CD14-positive monocyte (primary cell): ENCODE results near the gene ECEL1. TPM values are rescaled to one million over a fixed set of nuclear protein-coding genes. Genes with fewer than 3 reads are reported as not detected.
A peak's percentile ranks its signal among the peaks of the same experiment; 100 is the strongest.
"Not testable (repeated sequence)": the region's sequence is repeated elsewhere in the genome, so short reads cannot be mapped to it uniquely, and the experiment has no call there.

Experiments
- DNase-seq, 3 donors: peaks; one replicate each; pipeline ENCODE4 v3.0.0-alpha.2; 2011 to 2022
- H2AFZ ChIP-seq: 2 replicates; pipeline ENCODE4 v1.6.0; 2012; ENCODE audit warnings: mild to moderate bottlenecking, low read depth, low read length, inconsistent platforms; ENCODE audit not compliant: insufficient read depth, poor library complexity, severe bottlenecking
- H3K27ac ChIP-seq, 2 donors: 1 replicate in 1 of 2; 2 replicates in 1 of 2; pipeline ENCODE4 v1.5.1; 2012 to 2013; ENCODE audit warnings: low read length in 2 of 2, control low read depth in 1 of 2, inconsistent platforms in 1 of 2, low read depth in 1 of 2, mild to moderate bottlenecking in 1 of 2
- H3K27me3 ChIP-seq, 2 donors: one replicate each; pipeline versions ENCODE4 v1.6.0 to v1.6.1; 2011 to 2013; ENCODE audit warnings: low read length in 2 of 2; ENCODE audit not compliant: control insufficient read depth in 2 of 2, insufficient read depth in 2 of 2
- H3K36me3 ChIP-seq, 2 donors: replicated peaks in 1 of 2; 1 replicate in 1 of 2; 2 replicates in 1 of 2; pipeline versions ENCODE4 v1.5.1 to v1.6.1; 2012 to 2013; ENCODE audit warnings: low read length in 2 of 2, control low read depth in 1 of 2, inconsistent platforms in 1 of 2, mild to moderate bottlenecking in 1 of 2; ENCODE audit not compliant: insufficient read depth in 2 of 2, control insufficient read depth in 1 of 2
- H3K4me1 ChIP-seq, 2 donors: 1 replicate in 1 of 2; 2 replicates in 1 of 2; pipeline versions ENCODE4 v1.5.1 to v1.6.1; 2012 to 2013; ENCODE audit warnings: low read length in 2 of 2, control low read depth in 1 of 2, inconsistent platforms in 1 of 2, mild to moderate bottlenecking in 1 of 2, moderate library complexity in 1 of 2; ENCODE audit not compliant: insufficient read depth in 2 of 2, control insufficient read depth in 1 of 2
- H3K4me2 ChIP-seq: replicated peaks from 2 replicates; pipeline ENCODE3; 2012; ENCODE audit warnings: low read length, moderate library complexity, mild to moderate bottlenecking; ENCODE audit not compliant: poor library complexity, severe bottlenecking; ENCODE audit errors: extremely low read depth
- H3K4me3 ChIP-seq, 3 experiments: fragments of 200-600 bp in 1 of 3; sonication (generic) in 1 of 3; replicated peaks in 1 of 3; 1 replicate in 2 of 3; 2 replicates in 1 of 3; pipeline ENCODE4 v1.5.1; 2011 to 2013; ENCODE audit warnings: low read length in 3 of 3, mild to moderate bottlenecking in 3 of 3, control low read depth in 2 of 3, low read depth in 2 of 3, inconsistent platforms in 1 of 3, moderate library complexity in 1 of 3
- H3K79me2 ChIP-seq: 2 replicates; pipeline ENCODE4 v1.6.0; 2012; ENCODE audit warnings: mild to moderate bottlenecking, control low read depth, inconsistent platforms, low read length, moderate library complexity; ENCODE audit not compliant: insufficient read depth
- H3K9ac ChIP-seq: 2 replicates; pipeline ENCODE4 v1.6.0; 2017; ENCODE audit warnings: low read length, mild to moderate bottlenecking; ENCODE audit not compliant: insufficient read depth, poor library complexity, severe bottlenecking
- H3K9me3 ChIP-seq, 2 donors: replicated peaks in 1 of 2; 1 replicate in 1 of 2; 2 replicates in 1 of 2; pipeline versions ENCODE4 v1.5.1 to v1.6.1; 2012 to 2013; ENCODE audit warnings: low read length in 2 of 2, control low read depth in 1 of 2; ENCODE audit not compliant: control insufficient read depth in 1 of 2, insufficient read depth in 1 of 2
- H4K20me1 ChIP-seq: 2 replicates; pipeline ENCODE4 v1.6.0; 2012; ENCODE audit warnings: mild to moderate bottlenecking, low read length, control low read depth, moderate library complexity; ENCODE audit not compliant: insufficient read depth
- H3K27ac Mint-ChIP-seq, 7 donors: one replicate each; pipeline ENCODE4 v1.8.0; 2020; ENCODE audit warnings: mild to moderate bottlenecking in 7 of 7, mixed read lengths in 7 of 7, moderate library complexity in 6 of 7, inconsistent platforms in 2 of 7
- H3K27me3 Mint-ChIP-seq, 3 donors: one replicate each; pipeline ENCODE4 v1.8.0; 2021 to 2022; ENCODE audit warnings: low read depth in 3 of 3, mild to moderate bottlenecking in 3 of 3, mixed read lengths in 3 of 3, moderate library complexity in 3 of 3, inconsistent platforms in 1 of 3
- H3K36me3 Mint-ChIP-seq, 2 donors: one replicate each; pipeline ENCODE4 v1.8.0; 2020; ENCODE audit warnings: mixed read lengths in 2 of 2, inconsistent platforms in 1 of 2, mild to moderate bottlenecking in 1 of 2
- H3K4me1 Mint-ChIP-seq: one replicate; pipeline ENCODE4 v1.8.0; 2020; ENCODE audit warnings: mild to moderate bottlenecking, mixed read lengths
- H3K4me3 Mint-ChIP-seq, 2 donors: one replicate each; pipeline ENCODE4 v1.8.0; 2020; ENCODE audit warnings: mild to moderate bottlenecking in 2 of 2, mixed read lengths in 2 of 2, moderate library complexity in 1 of 2
- H3K9me3 Mint-ChIP-seq, 7 donors: one replicate each; pipeline ENCODE4 v1.8.0; 2020 to 2022; ENCODE audit warnings: mixed read lengths in 7 of 7, mild to moderate bottlenecking in 6 of 7, moderate library complexity in 6 of 7, inconsistent platforms in 2 of 7
- CTCF ChIP-seq: fragments of 200-600 bp; IDR thresholded peaks from one replicate; pipeline ENCODE4 v1.8.0; 2022; ENCODE audit warnings: antibody characterized with exemption, mild to moderate bottlenecking
- WGBS: methylation state at CpG from one replicate; pipeline ENCODE4 v1.1.5; 2013; ENCODE audit warnings: missing lambda C conversion rate; ENCODE audit not compliant: insufficient coverage; 5-methylcytosine and 5-hydroxymethylcytosine counted together
- intact Hi-C, 2 donors: fragments of 100-400 bp; cut with micrococcal nuclease; formaldehyde crosslinking; loops; one replicate each; pipeline versions ENCODE4 v1.15.0 to v1.15.1; 2023
- polyA plus RNA-seq, 3 donors: library from polyadenylated mRNA; depleted of rRNA in 1 of 3; unstranded in 2 of 3; stranded (reverse) in 1 of 3; fragments of 300-500 nt in 2 of 3; fragments of >200 nt in 1 of 3; fragmentation: Illumina TruSeq in 2 of 3; gene quantifications; 1 replicate in 2 of 3; 2 replicates in 1 of 3; pipeline ENCODE4 v1.2.3, GENCODE V29; 2012 to 2021

The ECEL1 gene
- polyA plus RNA-seq, 3 donors, result not detected

GRCh38 chr2:232533944-232534710, 46.5 kb upstream of the ECEL1 start:
- Mint-ChIP-seq H3K4me3 (no peak overlapping the region), H3K36me3 (no peaks in the 10 kb centered on the region), H3K4me1 (peaks cover 13% of the 10 kb centered on the region), H3K27ac (peak overlapping the region in 3 of 7 donors; percentile 24 to 72 (median 72)), H3K9me3 (peaks cover 7 to 11% (median 9%) of the 10 kb centered on the region in 7 donors), H3K27me3 (peaks cover 7 to 12% (median 11%) of the 10 kb centered on the region in 3 donors)
- 89% methylated on average over 12 of the region's 13 CpGs for WGBS
- Histone ChIP-seq H3K27me3 (no peaks in the 10 kb centered on the region), H3K9ac (no peak overlapping the region), H3K79me2 (no peaks in the 10 kb centered on the region), H4K20me1 (no peaks in the 10 kb centered on the region), H3K36me3 (no peaks in the 10 kb centered on the region), H3K9me3 (peaks cover 7% of the 10 kb centered on the region in 2 donors), H2AFZ (no peak overlapping the region), H3K4me3 (no peak overlapping the region), H3K27ac (no peak overlapping the region), H3K4me1 (peaks cover 12 to 16% of the 10 kb centered on the region in 2 donors), H3K4me2 (no peak overlapping the region)
- TF ChIP-seq CTCF, result no peak
- intact Hi-C loops, result no loop called here
- no peak for DNase-seq

GRCh38 chr2:232532821-232533220, 45.2 kb upstream of the ECEL1 start:
- Mint-ChIP-seq H3K27me3 (peaks cover 9 to 19% (median 15%) of the 10 kb centered on the region in 3 donors), H3K9me3 (peaks cover 7 to 11% (median 10%) of the 10 kb centered on the region in 7 donors)
- H3K4me2 ChIP-seq, result not testable (repeated sequence)

More at GRCh38 chr2:232532821-232533220, 45.2 kb upstream of the ECEL1 start:
- H3K27me3 ChIP-seq, H3K36me3 Mint-ChIP-seq, H3K4me3 Mint-ChIP-seq, H3K4me1 Mint-ChIP-seq, H3K27ac Mint-ChIP-seq, intact Hi-C loops, H3K9me3 ChIP-seq, DNase-seq, H3K4me3 ChIP-seq, H3K36me3 ChIP-seq, H3K27ac ChIP-seq, H3K9ac ChIP-seq, H2AFZ ChIP-seq, H3K4me1 ChIP-seq, H4K20me1 ChIP-seq, H3K79me2 ChIP-seq: not testable (repeated sequence)
- WGBS, result 93% methylated on average over 3 of the region's 7 CpGs
